Tibial artery (tissue), 4 donors: ENCODE measurements around the gene UTP11.

Experiments used
- DNase-seq, 2 donors: peaks; one replicate each; pipeline ENCODE4 v3.0.0-alpha.2; 2019
- H3K27ac ChIP-seq, 2 donors: fragments of 200-600 bp; sonication (generic) in 1 of 2; 1 replicate in 1 of 2; 2 replicates in 1 of 2; pipeline ENCODE4 v1.5.1; 2018 to 2019; ENCODE audit warnings: mild to moderate bottlenecking in 1 of 2
- H3K27me3 ChIP-seq, 2 donors: fragments of 200-600 bp; sonication (generic) in 1 of 2; one replicate each; pipeline versions ENCODE4 v1.5.1 to v1.6.0; 2016 to 2019
- H3K36me3 ChIP-seq, 3 donors: fragments of 200-600 bp; sonication (generic) in 2 of 3; one replicate each; pipeline ENCODE4 v1.5.1; 2016 to 2019; ENCODE audit warnings: mild to moderate bottlenecking in 2 of 3
- H3K4me1 ChIP-seq, 4 donors: fragments of 200-600 bp; sonication (generic) in 2 of 4; 1 replicate in 3 of 4; 2 replicates in 1 of 4; pipeline ENCODE4 v1.5.1; 2016 to 2019
- H3K4me3 ChIP-seq, 2 donors: fragments of 200-600 bp; sonication (generic) in 1 of 2; 1 replicate in 1 of 2; 2 replicates in 1 of 2; pipeline ENCODE4 v1.5.1; 2018 to 2019; ENCODE audit warnings: mild to moderate bottlenecking in 2 of 2
- H3K9me3 ChIP-seq, 3 donors: fragments of 200-600 bp; sonication (generic) in 1 of 3; one replicate each; pipeline ENCODE4 v1.5.1; 2016 to 2019
- CTCF ChIP-seq, 2 experiments: fragments of 200-600 bp in 1 of 2; fragments of 450-650 bp in 1 of 2; IDR thresholded peaks; one replicate each; pipeline ENCODE4 v1.5.1; 2017 to 2019; ENCODE audit warnings: antibody characterized with exemption in 2 of 2, mild to moderate bottlenecking in 1 of 2, moderate library complexity in 1 of 2
- intact Hi-C: fragments of 100-400 bp; cut with DNase I; formaldehyde crosslinking; loops from one replicate; pipeline ENCODE4 v1.15.0; 2023; ENCODE audit warnings: low total_unique reads

Gene UTP11

GRCh38 chr1:37978541-37978940 is 34.0 kb upstream of the UTP11 start:
- Histone ChIP-seq H3K9me3 (no peaks in the 10 kb centered on the region), H3K4me3 (no peak overlapping the region), H3K36me3 (peaks cover 85 to 100% (median 94%) of the 10 kb centered on the region in 3 donors), H3K4me1 (no peaks in the 10 kb centered on the region), H3K27me3 (no peaks in the 10 kb centered on the region), H3K27ac (no peak overlapping the region)
- intact Hi-C loops, result loop anchor here (10.0 kb wide), 1 partner anchor 94 kb away; no protein-coding TSS in a partner anchor
- DNase-seq, result no peak
- TF ChIP-seq CTCF (IDR thresholded peaks at IDR 0.05), result no peak

- Histone ChIP-seq H3K27ac (no peak overlapping the region), H3K4me3 (no peak overlapping the region), H3K9me3 (no peaks in the 10 kb centered on the region), H3K27me3 (no peaks in the 10 kb centered on the region), H3K4me1 (peaks cover 0 to 9% (median 3%) of the 10 kb centered on the region in 4 donors), H3K36me3 (peaks cover 83 to 91% (median 86%) of the 10 kb centered on the region in 3 donors)
- intact Hi-C loops, result no loop called here
- DNase-seq, result no peak
- TF ChIP-seq CTCF (IDR thresholded peaks at IDR 0.05), result no peak
Measured at GRCh38 chr1:37983546-37983945, 29.0 kb upstream of the UTP11 start.

- Histone ChIP-seq H3K27ac (no peak overlapping the region), H3K36me3 (peaks cover 42 to 50% (median 46%) of the 10 kb centered on the region in 3 donors), H3K4me1 (peaks cover 0 to 23% (median 14%) of the 10 kb centered on the region in 4 donors), H3K9me3 (no peaks in the 10 kb centered on the region), H3K27me3 (no peaks in the 10 kb centered on the region), H3K4me3 (no peak overlapping the region)
- intact Hi-C loops, result no loop called here
- DNase-seq, result no peak
- TF ChIP-seq CTCF (IDR thresholded peaks at IDR 0.05), result no peak
Measured at GRCh38 chr1:37987679-37988078, 24.9 kb upstream of the UTP11 start.

- peak overlapping the region; percentile 88 to 90 for H3K4me3 ChIP-seq
- intact Hi-C loops, result no loop called here
- no peak for DNase-seq
- peaks cover 26 to 32% (median 29%) of the 10 kb centered on the region in 3 donors for H3K36me3 ChIP-seq
- H3K27ac ChIP-seq, result peak overlapping the region; percentile 79 to 82
- no peaks in the 10 kb centered on the region for H3K9me3 ChIP-seq
- no peaks in the 10 kb centered on the region for H3K27me3 ChIP-seq
- TF ChIP-seq CTCF (IDR thresholded peaks at IDR 0.05), result no peak
- H3K4me1 ChIP-seq, result peaks cover 0 to 23% (median 14%) of the 10 kb centered on the region in 4 donors
Measured at GRCh38 chr1:37989361-37989930, 23.1 kb upstream of the UTP11 start.

GRCh38 chr1:37994886-37995566 is 17.5 kb upstream of the UTP11 start:
- peaks cover 0 to 23% (median 19%) of the 10 kb centered on the region in 3 donors for H3K36me3 ChIP-seq
- no peaks in the 10 kb centered on the region for H3K27me3 ChIP-seq
- no peaks in the 10 kb centered on the region for H3K9me3 ChIP-seq
- peak overlapping the region; percentile 65 to 67 for H3K4me3 ChIP-seq
- H3K27ac ChIP-seq, result peak overlapping the region; percentile 93 to 98
- DNase-seq, result no peak
- H3K4me1 ChIP-seq, result peaks cover 9 to 59% (median 39%) of the 10 kb centered on the region in 4 donors
- TF ChIP-seq CTCF (IDR thresholded peaks at IDR 0.05), result no peak
- intact Hi-C loops, result no loop called here
